Endothelial cell of umbilical vein (primary cell): ENCODE data around the gene SPRYD3. TPM values are rescaled to one million over a fixed set of nuclear protein-coding genes. Genes with fewer than 3 reads are reported as not detected.

Experiments
- BruUV-seq: library from RNA; stranded (reverse); fragments of 400-500 nt; replicated peaks from 2 replicates; lab custom pipeline; 2021; lab: Mats Ljungman, UMichigan
- CTCF ChIA-PET: fragments of 300-600, 350-600 bp; sonication (Branson Sonifier 250); formaldehyde crosslinking; loops from one replicate; lab custom pipeline; 2021; ENCODE audit warnings: antibody characterized with exemption, inconsistent platforms; lab: Charles Lee
- POLR2A ChIA-PET: fragments of 300-600, 350-600 bp; sonication (Branson Sonifier 250); formaldehyde crosslinking; loops from one replicate; lab custom pipeline; 2021; ENCODE audit warnings: antibody characterized with exemption, inconsistent platforms; lab: Charles Lee
- DNase-seq: peaks from one replicate; pipeline ENCODE4 v3.0.0-alpha.2; 2011; ENCODE audit warnings: low read depth, low spot score
- FAIRE-seq: peaks from 2 replicates; lab custom pipeline; 2011; peaks lifted over from hg19 to GRCh38; lab: Jason Lieb, UNC
- H2AFZ ChIP-seq: 2 replicates; pipeline ENCODE4 v1.6.0; 2012; ENCODE audit warnings: low read depth, low read length, control low read depth, inconsistent platforms
- H3K27ac ChIP-seq: 2 replicates; pipeline ENCODE4 v1.5.1; 2011; ENCODE audit warnings: low read depth, mild to moderate bottlenecking, control low read depth, low read length, moderate library complexity; ENCODE audit not compliant: insufficient read depth
- H3K27me3 ChIP-seq, 2 experiments: 2 replicates each; pipeline versions ENCODE4 v1.6.0 to v1.6.1; 2011; ENCODE audit warnings: low read length in 2 of 2, mixed read lengths in 1 of 2; ENCODE audit not compliant: control insufficient read depth in 2 of 2, insufficient read depth in 2 of 2
- H3K36me3 ChIP-seq, 2 experiments: 2 replicates in 1 of 2; 3 replicates in 1 of 2; pipeline ENCODE4 v1.5.1; 2011; ENCODE audit warnings: low read length in 2 of 2, mild to moderate bottlenecking in 1 of 2, moderate library complexity in 1 of 2; ENCODE audit not compliant: control insufficient read depth in 2 of 2, insufficient read depth in 2 of 2; ENCODE audit errors: extremely low read depth in 1 of 2
- H3K4me1 ChIP-seq: 3 replicates; pipeline ENCODE4 v1.5.1; 2011; ENCODE audit warnings: mild to moderate bottlenecking, low read length; ENCODE audit not compliant: control insufficient read depth, insufficient read depth; ENCODE audit errors: extremely low read depth
- H3K4me2 ChIP-seq: 2 replicates; pipeline ENCODE4 v1.6.1; 2011; ENCODE audit warnings: low read length, control low read depth, mixed read lengths; ENCODE audit not compliant: insufficient read depth
- H3K4me3 ChIP-seq, 3 experiments: fragments of 200-600 bp in 1 of 3; sonication (generic), shearing (Covaris generic) in 1 of 3; replicated peaks in 1 of 3; 2 replicates each; pipeline ENCODE4 v1.5.1; 2011 to 2016; ENCODE audit warnings: control low read depth in 3 of 3, low read length in 3 of 3, mild to moderate bottlenecking in 2 of 3, inconsistent platforms in 1 of 3, low read depth in 1 of 3, moderate library complexity in 1 of 3; ENCODE audit not compliant: insufficient read depth in 1 of 3
- H3K79me2 ChIP-seq: 2 replicates; pipeline ENCODE4 v1.6.0; 2012; ENCODE audit warnings: low read length, inconsistent platforms; ENCODE audit not compliant: control insufficient read depth, insufficient read depth
- H3K9ac ChIP-seq: replicated peaks from 2 replicates; pipeline ENCODE3; 2011; ENCODE audit warnings: low read length, control low read depth; ENCODE audit not compliant: insufficient read depth; ENCODE audit errors: extremely low read depth
- H3K9me1 ChIP-seq: replicated peaks from 3 replicates; pipeline ENCODE4 v1.6.0; 2011; ENCODE audit warnings: mild to moderate bottlenecking, low read length; ENCODE audit not compliant: control insufficient read depth, insufficient read depth; ENCODE audit errors: extremely low read depth
- H3K9me3 ChIP-seq: replicated peaks from 2 replicates; pipeline ENCODE4 v1.5.1; 2012; ENCODE audit warnings: low read length, inconsistent platforms; ENCODE audit not compliant: control insufficient read depth, insufficient read depth
- H4K20me1 ChIP-seq: replicated peaks from 2 replicates; pipeline ENCODE3; 2011; ENCODE audit warnings: mild to moderate bottlenecking, low read length; ENCODE audit not compliant: control insufficient read depth, insufficient read depth; ENCODE audit errors: extremely low read depth
- CTCF ChIP-seq, 2 donors: IDR thresholded peaks; 1 replicate in 1 of 2; 2 replicates in 1 of 2; pipeline ENCODE4 v1.5.1; 2011; ENCODE audit warnings: low read length in 2 of 2, mild to moderate bottlenecking in 2 of 2, moderate library complexity in 2 of 2, control low read depth in 1 of 2, inconsistent platforms in 1 of 2, low read depth in 1 of 2; ENCODE audit not compliant: insufficient read depth in 1 of 2; ENCODE audit errors: extremely low read depth in 1 of 2
- EZH2 ChIP-seq: IDR thresholded peaks from 2 replicates; pipeline ENCODE4 v1.6.1; 2012; ENCODE audit warnings: borderline replicate concordance, low read depth, mild to moderate bottlenecking, moderate library complexity, low read length, inconsistent platforms; ENCODE audit not compliant: severe bottlenecking
- FOS ChIP-seq: IDR thresholded peaks from 2 replicates; pipeline ENCODE4 v1.6.1; 2011; ENCODE audit warnings: mild to moderate bottlenecking, low read length, moderate library complexity, borderline replicate concordance; ENCODE audit not compliant: insufficient read depth
- GATA2 ChIP-seq: IDR thresholded peaks from 2 replicates; pipeline ENCODE4 v1.7.0; 2011; ENCODE audit warnings: low read depth, mild to moderate bottlenecking, moderate library complexity, mixed read lengths, low read length; ENCODE audit not compliant: insufficient read length, insufficient read depth
- JUN ChIP-seq: IDR thresholded peaks from 2 replicates; pipeline ENCODE4 v1.6.1; 2011; ENCODE audit warnings: borderline replicate concordance, low read depth; ENCODE audit not compliant: insufficient read length, insufficient read depth
- MAX ChIP-seq: IDR thresholded peaks from 2 replicates; pipeline ENCODE4 v1.6.1; 2011; ENCODE audit not compliant: insufficient read depth, insufficient read length
- MYC ChIP-seq: IDR thresholded peaks from one replicate; pipeline ENCODE4 v1.6.1; 2011; ENCODE audit warnings: mild to moderate bottlenecking, low read depth, low read length
- POLR2A ChIP-seq: IDR thresholded peaks from 2 replicates; pipeline ENCODE4 v1.6.1; 2012; ENCODE audit warnings: low read depth, mild to moderate bottlenecking, control low read depth, low read length
- POLR2AphosphoS5 ChIP-seq: IDR thresholded peaks from 2 replicates; pipeline ENCODE4 v1.6.1; 2012; ENCODE audit warnings: low read depth, mild to moderate bottlenecking, control low read depth, low read length, moderate library complexity; ENCODE audit not compliant: insufficient read depth
- dilution Hi-C: fragments of 300-500 bp; cut with MboI; formaldehyde crosslinking; loops from one replicate; pipeline ENCODE4 v1.15.0; 2019; ENCODE audit warnings: low sequenced_read_pairs; ENCODE audit not compliant: extremely low pct_ligation_motif_present
- intact Hi-C: fragments of 100-400 bp; cut with micrococcal nuclease; formaldehyde crosslinking; loops from one replicate; pipeline ENCODE4 v1.10.0; 2022
- polyA plus RNA-seq, 4 experiments: library from polyadenylated mRNA; depleted of rRNA in 3 of 4; stranded (reverse) in 3 of 4; unstranded in 1 of 4; fragments of >200 nt; gene quantifications; 2 replicates each; pipeline versions ENCODE4 v1.2.1 to v1.2.3, GENCODE V29; 2011 to 2012; ENCODE audit warnings: missing spikeins in 1 of 4
- total RNA-seq: library from RNA; stranded (reverse); gene quantifications from 2 replicates; pipeline ENCODE4 v1.2.3, GENCODE V29; 2021

The SPRYD3 gene
- total and polyA plus RNA-seq, 2 donors (not counting 3 experiments of a cell fraction or from before 2014, with no cell fraction given): 38.6 to 39.2 TPM

- no peak for DNase-seq
- no peak for FAIRE-seq
- dilution Hi-C loops (no loop called here), intact Hi-C loops (loop anchor here (5.0 kb wide), 1 partner anchor 44 kb away; the partner anchor contains the start of gene TNS2)
- H3K9ac ChIP-seq: no peak overlapping the region
- H3K9me3 ChIP-seq: no peaks in the 10 kb centered on the region
- ChIA-PET CTCF (interaction anchor here (0.6 to 10.8 kb wide), 5 partner anchors 10 to 30 kb away, joined by 3 to 463 read pairs (median 4); partner anchors contain the start of gene SPRYD3), POLR2A (no interaction called here)
- peak overlapping the region; percentile 56 for H3K4me2 ChIP-seq
- no peak for TF ChIP-seq FOS
- no peak for TF ChIP-seq POLR2A
- no peak for TF ChIP-seq EZH2
- no peak for TF ChIP-seq MAX
- no peak for TF ChIP-seq POLR2AphosphoS5
- TF ChIP-seq CTCF (IDR thresholded peaks at IDR 0.05; ENCODE audit: extremely low read depth in 1 of 2, insufficient read depth in 1 of 2, low read depth in 1 of 2, low read length in 2 of 2): no peak
- no peak for TF ChIP-seq MYC
- no peak for TF ChIP-seq JUN
- TF ChIP-seq GATA2: no peak
- no peak overlapping the region for H2AFZ ChIP-seq
- H3K27ac ChIP-seq: no peak overlapping the region
- no peaks in the 10 kb centered on the region for H3K9me1 ChIP-seq
- H3K36me3 ChIP-seq: no peaks in the 10 kb centered on the region
- no peaks in the 10 kb centered on the region for H3K27me3 ChIP-seq
- no peaks in the 10 kb centered on the region for H3K79me2 ChIP-seq
- peaks cover 27% of the 10 kb centered on the region for H3K4me1 ChIP-seq
- no TSS peak for BruUV-seq
- H3K4me3 ChIP-seq: no peak overlapping the region
- H4K20me1 ChIP-seq: no peaks in the 10 kb centered on the region
Observed at GRCh38 chr12:53096759-53097158, 17.6 kb upstream of the SPRYD3 start.
